Esophagus squamous epithelium (tissue), 5 donors: ENCODE measurements around the gene TRAPPC13. TPM values are rescaled to one million over a fixed set of nuclear protein-coding genes. Genes with fewer than 3 reads are reported as not detected.

Experiments used
- DNase-seq: peaks from one replicate; lab custom pipeline; 2025; lab: John Stamatoyannopoulos, UW
- H3K27ac ChIP-seq, 4 donors: fragments of 200-600 bp; sonication (generic); one replicate each; pipeline ENCODE4 v1.5.1; 2016 to 2019; ENCODE audit warnings: mild to moderate bottlenecking in 1 of 4
- H3K27me3 ChIP-seq, 4 donors: fragments of 200-600 bp; sonication (generic); 1 replicate in 3 of 4; 2 replicates in 1 of 4; pipeline versions ENCODE4 v1.5.1 to v1.6.0; 2017 to 2021; ENCODE audit warnings: antibody characterized with exemption in 1 of 4
- H3K36me3 ChIP-seq, 3 donors: fragments of 200-600 bp; sonication (generic); one replicate each; pipeline ENCODE4 v1.5.1; 2016 to 2019
- H3K4me1 ChIP-seq, 3 donors: fragments of 200-600 bp; sonication (generic); one replicate each; pipeline ENCODE4 v1.5.1; 2017 to 2019
- H3K4me3 ChIP-seq, 4 donors: fragments of 200-600 bp; sonication (generic); 1 replicate in 3 of 4; 2 replicates in 1 of 4; pipeline ENCODE4 v1.5.1; 2016 to 2019; ENCODE audit warnings: mild to moderate bottlenecking in 2 of 4, moderate library complexity in 1 of 4
- H3K9me3 ChIP-seq, 3 donors: fragments of 200-600 bp; sonication (generic); one replicate each; pipeline ENCODE4 v1.5.1; 2016 to 2019
- POLR2A ChIP-seq, 4 donors: fragments of 450-650 bp; IDR thresholded peaks; one replicate each; pipeline ENCODE4 v1.6.1; 2017; ENCODE audit warnings: antibody characterized with exemption in 4 of 4, mild to moderate bottlenecking in 4 of 4, moderate library complexity in 3 of 4
- WGBS, 2 donors: methylation state at CpG; one replicate each; pipeline ENCODE4 v1.1.5; 2018; 5-methylcytosine and 5-hydroxymethylcytosine counted together
- intact Hi-C: fragments of 100-400 bp; cut with DNase I; formaldehyde crosslinking; loops from one replicate; pipeline ENCODE4 v1.15.0; 2022
- total RNA-seq, 4 donors: library from RNA; depleted of rRNA; stranded (reverse); fragments of >200 nt; gene quantifications; one replicate each; pipeline ENCODE4 v1.1.0, GENCODE V29; 2016
- TF ChIP-seq, protein P1 (sequence below), 6 experiments: fragments of 450-650 bp in 4 of 6; fragments of 200-600 bp in 2 of 6; sonication (generic) in 2 of 6; IDR thresholded peaks; one replicate each; pipeline ENCODE4 v1.5.1; 2016 to 2019; ENCODE audit warnings: antibody characterized with exemption in 6 of 6, mild to moderate bottlenecking in 4 of 6, moderate library complexity in 4 of 6
- donor health status: DM: yes; HTN: yes; CAD: no.

TRAPPC13 gene
- total RNA-seq, 4 donors from 2014 or later, result 10.1 to 19.5 (median 14.9) TPM

DNA sequence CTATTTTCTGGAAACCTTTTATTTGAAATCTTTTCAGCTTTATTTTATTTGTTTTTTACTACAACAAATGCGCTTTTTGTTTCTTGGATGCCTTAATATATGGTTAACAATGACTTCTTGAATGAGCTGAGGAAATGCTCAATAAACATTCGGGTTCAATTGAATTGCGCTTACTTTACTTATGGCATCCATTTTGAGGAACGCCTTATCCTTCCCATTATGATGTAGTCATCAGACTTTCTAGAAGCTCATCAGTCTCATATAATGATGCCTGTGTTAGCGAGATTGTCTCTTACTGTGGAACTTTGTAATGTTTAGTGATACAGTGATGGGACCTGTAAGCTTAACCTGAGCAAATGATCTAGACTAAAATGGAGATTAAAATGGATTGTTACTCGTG lies 916 bp downstream of the TRAPPC13 start:
- intact Hi-C loops, result no loop called here
- WGBS, 2 donors, result 53 to 58% methylated on average over 6 of the region's 6 CpGs
- Histone ChIP-seq H3K9me3 (no peaks in the 10 kb centered on the region), H3K4me1 (peaks cover 19 to 45% (median 25%) of the 10 kb centered on the region in 3 donors), H3K4me3 (peak overlapping the region; percentile 74 to 92 (median 83)), H3K27ac (peak overlapping the region in 3 of 4 donors; percentile 82 to 92 (median 90)), H3K36me3 (peaks cover 0 to 23% (median 0%) of the 10 kb centered on the region in 3 donors), H3K27me3 (no peaks in the 10 kb centered on the region)
- no peak for TF ChIP-seq POLR2A (IDR thresholded peaks at IDR 0.05)
- TF ChIP-seq, protein P1, sequence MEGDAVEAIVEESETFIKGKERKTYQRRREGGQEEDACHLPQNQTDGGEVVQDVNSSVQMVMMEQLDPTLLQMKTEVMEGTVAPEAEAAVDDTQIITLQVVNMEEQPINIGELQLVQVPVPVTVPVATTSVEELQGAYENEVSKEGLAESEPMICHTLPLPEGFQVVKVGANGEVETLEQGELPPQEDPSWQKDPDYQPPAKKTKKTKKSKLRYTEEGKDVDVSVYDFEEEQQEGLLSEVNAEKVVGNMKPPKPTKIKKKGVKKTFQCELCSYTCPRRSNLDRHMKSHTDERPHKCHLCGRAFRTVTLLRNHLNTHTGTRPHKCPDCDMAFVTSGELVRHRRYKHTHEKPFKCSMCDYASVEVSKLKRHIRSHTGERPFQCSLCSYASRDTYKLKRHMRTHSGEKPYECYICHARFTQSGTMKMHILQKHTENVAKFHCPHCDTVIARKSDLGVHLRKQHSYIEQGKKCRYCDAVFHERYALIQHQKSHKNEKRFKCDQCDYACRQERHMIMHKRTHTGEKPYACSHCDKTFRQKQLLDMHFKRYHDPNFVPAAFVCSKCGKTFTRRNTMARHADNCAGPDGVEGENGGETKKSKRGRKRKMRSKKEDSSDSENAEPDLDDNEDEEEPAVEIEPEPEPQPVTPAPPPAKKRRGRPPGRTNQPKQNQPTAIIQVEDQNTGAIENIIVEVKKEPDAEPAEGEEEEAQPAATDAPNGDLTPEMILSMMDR (IDR thresholded peaks at IDR 0.05), result no peak
- DNase-seq, result no peak

DNA sequence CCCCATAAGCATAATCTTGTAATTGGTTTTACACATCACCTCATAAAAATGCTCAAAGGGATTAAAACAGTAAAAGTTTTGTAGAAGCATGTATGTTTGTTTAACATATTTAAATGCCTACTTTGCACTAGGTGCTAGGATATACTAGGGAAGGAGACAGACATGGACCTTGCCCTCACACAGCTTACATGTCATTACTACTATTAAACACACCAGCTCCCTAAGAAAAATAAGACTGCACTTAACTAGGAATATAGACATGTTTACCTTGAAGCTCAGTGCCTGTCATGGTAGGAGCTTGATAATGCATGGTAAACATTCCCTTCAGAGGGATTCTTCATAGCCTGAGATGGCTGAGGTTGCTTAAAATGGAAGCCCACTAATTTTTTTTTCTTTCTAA lies 6.2 kb downstream of the TRAPPC13 start:
- no peak overlapping the region for H3K4me3 ChIP-seq
- no peak overlapping the region for H3K27ac ChIP-seq
- H3K36me3 ChIP-seq, result peaks cover 0 to 32% (median 0%) of the 10 kb centered on the region in 3 donors
- intact Hi-C loops, result no loop called here
- H3K9me3 ChIP-seq, result no peaks in the 10 kb centered on the region
- H3K4me1 ChIP-seq, result peaks cover 5 to 9% (median 7%) of the 10 kb centered on the region in 3 donors
- H3K27me3 ChIP-seq, result no peaks in the 10 kb centered on the region
- DNase-seq, result no peak
- TF ChIP-seq, protein P1 (IDR thresholded peaks at IDR 0.05), result no peak
- TF ChIP-seq POLR2A (IDR thresholded peaks at IDR 0.05), result no peak

DNA sequence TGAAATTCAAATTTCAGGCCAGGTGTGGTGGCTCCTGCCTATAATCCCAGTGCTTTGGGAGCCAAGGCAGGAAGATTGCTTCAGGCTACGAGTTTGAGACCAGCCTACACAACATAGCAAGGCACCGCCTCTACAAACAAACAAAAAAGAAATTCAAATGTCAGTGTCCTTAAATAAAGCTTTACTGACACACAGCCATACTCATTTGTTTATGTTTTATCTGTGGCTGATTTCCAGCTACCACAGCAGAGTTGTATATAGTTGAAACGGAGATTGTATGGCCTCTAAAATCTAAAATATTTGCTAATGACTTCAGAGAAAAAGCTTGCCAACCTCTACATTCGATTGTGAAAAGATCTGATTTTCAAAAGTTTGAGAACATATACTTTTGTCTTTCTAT lies 15.4 kb downstream of the TRAPPC13 start:
- WGBS, 2 donors, result 91% methylated on average over 4 of the region's 4 CpGs
- H3K27ac ChIP-seq, result no peak overlapping the region

DNA sequence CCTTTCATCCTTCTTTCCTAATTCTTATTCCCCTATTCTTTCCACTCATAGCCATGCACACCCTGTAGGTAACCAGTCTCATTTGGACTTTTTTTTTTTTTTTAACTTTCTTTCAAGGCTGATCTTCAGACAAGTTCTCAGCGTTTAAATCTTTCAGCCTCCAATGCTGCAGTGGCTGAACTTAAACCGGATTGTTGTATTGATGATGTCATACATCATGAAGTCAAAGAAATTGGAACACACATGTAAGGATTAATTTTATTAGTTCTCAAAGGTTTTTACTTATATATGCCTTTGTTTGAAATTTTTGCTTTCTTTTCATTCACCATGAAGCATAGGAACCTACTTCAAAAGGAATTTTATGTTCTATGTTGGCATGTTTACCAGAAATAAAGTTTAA lies 22.1 kb downstream of the TRAPPC13 start:
- Histone ChIP-seq H3K27ac (no peak overlapping the region), H3K36me3 (peaks cover 0 to 64% (median 0%) of the 10 kb centered on the region in 3 donors), H3K27me3 (no peaks in the 10 kb centered on the region), H3K4me1 (no peaks in the 10 kb centered on the region), H3K9me3 (no peaks in the 10 kb centered on the region), H3K4me3 (no peak overlapping the region)
- WGBS, 2 donors, result 53 to 83% methylated on average over 2 of the region's 2 CpGs
- no peak for DNase-seq
- no peak for TF ChIP-seq POLR2A (IDR thresholded peaks at IDR 0.05)
- TF ChIP-seq, protein P1 (IDR thresholded peaks at IDR 0.05), result no peak
- intact Hi-C loops, result no loop called here

More for the DNA sequence above, 15.4 kb downstream of the TRAPPC13 start:
- Histone ChIP-seq H3K4me3 (no peak overlapping the region), H3K4me1 (no peaks in the 10 kb centered on the region), H3K27me3 (no peaks in the 10 kb centered on the region), H3K9me3 (no peaks in the 10 kb centered on the region), H3K36me3 (peaks cover 0 to 73% (median 10%) of the 10 kb centered on the region in 3 donors)
- TF ChIP-seq POLR2A (IDR thresholded peaks at IDR 0.05), result no peak
- DNase-seq, result no peak
- intact Hi-C loops, result no loop called here

DNA sequence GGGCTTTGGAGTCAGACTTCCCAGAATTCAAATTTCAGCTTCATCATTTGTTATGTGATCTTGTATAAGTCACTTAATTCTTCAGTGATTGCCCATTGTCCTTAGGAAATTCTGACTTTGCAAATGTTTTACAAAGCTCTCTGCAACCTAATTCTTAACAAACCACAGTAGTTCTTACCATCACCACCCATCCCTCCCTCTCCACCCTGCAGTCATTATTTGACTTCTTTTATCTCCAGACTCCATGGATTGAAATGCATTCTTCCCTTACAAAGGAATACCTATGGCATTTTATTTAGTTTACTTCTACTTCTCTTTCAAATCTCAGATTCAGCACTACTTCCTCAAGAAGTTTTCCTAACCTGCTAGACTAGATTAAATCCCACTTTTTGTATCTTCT lies 23.1 kb downstream of the TRAPPC13 start:
- Histone ChIP-seq H3K27ac (no peak overlapping the region), H3K4me1 (no peaks in the 10 kb centered on the region), H3K36me3 (peaks cover 0 to 67% (median 0%) of the 10 kb centered on the region in 3 donors), H3K4me3 (no peak overlapping the region), H3K27me3 (no peaks in the 10 kb centered on the region), H3K9me3 (no peaks in the 10 kb centered on the region)
- TF ChIP-seq POLR2A (IDR thresholded peaks at IDR 0.05), result no peak
- TF ChIP-seq, protein P1 (IDR thresholded peaks at IDR 0.05), result no peak
- intact Hi-C loops, result no loop called here
- no peak for DNase-seq

DNA sequence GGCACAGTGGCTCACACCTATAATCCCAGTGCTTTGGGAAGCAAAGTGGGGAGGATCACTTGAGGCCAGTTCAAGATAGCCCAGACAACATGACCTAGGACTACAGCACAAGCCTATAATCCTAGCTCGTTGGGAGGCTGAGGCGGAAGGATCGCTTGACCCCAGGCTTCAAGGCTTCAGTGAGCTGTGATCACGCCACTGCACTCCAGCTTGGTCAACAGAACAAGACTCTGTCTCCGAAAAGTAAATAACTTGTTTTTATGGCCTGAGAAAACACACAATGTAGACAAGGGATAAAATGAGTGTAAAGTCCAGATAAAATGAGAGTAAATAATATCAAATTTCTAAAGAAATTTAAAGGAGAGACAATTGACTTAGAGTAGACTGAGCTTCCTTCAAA lies 26.3 kb downstream of the TRAPPC13 start:
- TF ChIP-seq, protein P1 (IDR thresholded peaks at IDR 0.05), result no peak
- no peak for TF ChIP-seq POLR2A (IDR thresholded peaks at IDR 0.05)

More for the DNA sequence above, 26.3 kb downstream of the TRAPPC13 start:
- peaks cover 0 to 73% (median 0%) of the 10 kb centered on the region in 3 donors for H3K36me3 ChIP-seq
- H3K4me3 ChIP-seq, result no peak overlapping the region
- WGBS, 2 donors, result 81 to 82% methylated on average over 5 of the region's 5 CpGs
- intact Hi-C loops, result no loop called here
- no peak overlapping the region for H3K27ac ChIP-seq
- H3K27me3 ChIP-seq, result no peaks in the 10 kb centered on the region
- no peaks in the 10 kb centered on the region for H3K4me1 ChIP-seq
- no peaks in the 10 kb centered on the region for H3K9me3 ChIP-seq
- no peak for DNase-seq
